CD8-positive, alpha-beta memory T cell (primary cell): Measurements from ENCODE around the gene FXYD3. TPM values are rescaled to one million over a fixed set of nuclear protein-coding genes. Genes with fewer than 3 reads are reported as not detected.

Source experiments
- CTCF ChIA-PET: fragments of 350-600 bp; sonication (Branson Sonifier 250); formaldehyde crosslinking; loops from one replicate; lab custom pipeline; 2021; ENCODE audit warnings: antibody characterized with exemption; lab: Charles Lee
- POLR2A ChIA-PET: fragments of 350-600 bp; sonication (Branson Sonifier 250); formaldehyde crosslinking; loops from one replicate; lab custom pipeline; 2021; ENCODE audit warnings: antibody characterized with exemption; lab: Charles Lee
- DNase-seq, 5 donors: peaks; one replicate each; pipeline versions ENCODE4 v3.0.0 to v3.0.0-alpha.2; 2020 to 2022; ENCODE audit warnings: mixed read lengths in 1 of 5
- H3K27ac ChIP-seq: one replicate; pipeline ENCODE4 v1.7.0; 2013; ENCODE audit warnings: low read depth, mild to moderate bottlenecking, low read length, moderate library complexity
- H3K27me3 ChIP-seq: 2 replicates; pipeline ENCODE4 v1.7.0; 2013; ENCODE audit warnings: low read length, mild to moderate bottlenecking; ENCODE audit not compliant: insufficient read depth, poor library complexity, severe bottlenecking
- H3K36me3 ChIP-seq: 2 replicates; pipeline ENCODE4 v1.7.0; 2013; ENCODE audit warnings: mild to moderate bottlenecking, low read length, moderate library complexity; ENCODE audit not compliant: insufficient read depth
- H3K4me1 ChIP-seq: 2 replicates; pipeline ENCODE4 v1.7.0; 2013; ENCODE audit warnings: mild to moderate bottlenecking, low read length, moderate library complexity; ENCODE audit not compliant: insufficient read depth
- H3K4me3 ChIP-seq: 2 replicates; pipeline ENCODE4 v1.7.0; 2013; ENCODE audit warnings: mild to moderate bottlenecking, low read length
- H3K9me3 ChIP-seq: 2 replicates; pipeline ENCODE4 v1.7.0; 2013; ENCODE audit warnings: mild to moderate bottlenecking, low read length
- H3K27ac Mint-ChIP-seq, 8 donors: one replicate each; pipeline ENCODE4 v1.8.0; 2020 to 2021; ENCODE audit warnings: mixed read lengths in 8 of 8, mild to moderate bottlenecking in 6 of 8, inconsistent platforms in 3 of 8, moderate library complexity in 3 of 8
- H3K27me3 Mint-ChIP-seq, 2 donors: one replicate each; pipeline ENCODE4 v1.8.0; 2020 to 2021; ENCODE audit warnings: mixed read lengths in 2 of 2, mild to moderate bottlenecking in 1 of 2, moderate library complexity in 1 of 2
- H3K36me3 Mint-ChIP-seq, 3 donors: one replicate each; pipeline ENCODE4 v1.8.0; 2020 to 2021; ENCODE audit warnings: mixed read lengths in 3 of 3, inconsistent platforms in 1 of 3, mild to moderate bottlenecking in 1 of 3
- H3K4me1 Mint-ChIP-seq, 3 donors: one replicate each; pipeline ENCODE4 v1.8.0; 2020 to 2021; ENCODE audit warnings: mixed read lengths in 3 of 3, inconsistent platforms in 1 of 3, mild to moderate bottlenecking in 1 of 3
- H3K4me3 Mint-ChIP-seq, 7 donors: one replicate each; pipeline ENCODE4 v1.8.0; 2020 to 2021; ENCODE audit warnings: mixed read lengths in 7 of 7, mild to moderate bottlenecking in 6 of 7, moderate library complexity in 4 of 7, inconsistent platforms in 2 of 7
- H3K9me3 Mint-ChIP-seq, 5 donors: one replicate each; pipeline ENCODE4 v1.8.0; 2020 to 2022; ENCODE audit warnings: mixed read lengths in 5 of 5, mild to moderate bottlenecking in 3 of 5, moderate library complexity in 2 of 5, inconsistent platforms in 1 of 5
- polyA plus RNA-seq: library from polyadenylated mRNA; unstranded; fragments of 300-500 nt; fragmentation: Illumina TruSeq; gene quantifications from one replicate; pipeline ENCODE4 v1.2.3, GENCODE V29; 2021
- total RNA-seq, 2 experiments: library from RNA; stranded (reverse); gene quantifications; one replicate each; pipeline ENCODE4 v1.2.3, GENCODE V29; 2021

FXYD3 gene
- total and polyA plus RNA-seq, 3 experiments from 2014 or later, result not detected

- Histone ChIP-seq H3K27me3 (no peaks in the 10 kb centered on the region), H3K36me3 (no peaks in the 10 kb centered on the region), H3K4me3 (no peak overlapping the region), H3K4me1 (peaks cover 22% of the 10 kb centered on the region), H3K9me3 (no peaks in the 10 kb centered on the region), H3K27ac (no peak overlapping the region)
- ChIA-PET CTCF (no interaction called here), POLR2A (no interaction called here)
- peaks cover 17 to 26% (median 22%) of the 10 kb centered on the region in 3 donors for H3K4me1 Mint-ChIP-seq
- DNase-seq, result no peak
- no peaks in the 10 kb centered on the region for H3K36me3 Mint-ChIP-seq
- H3K9me3 Mint-ChIP-seq, result no peaks in the 10 kb centered on the region
- H3K4me3 Mint-ChIP-seq, result no peak overlapping the region
- H3K27me3 Mint-ChIP-seq, result peaks cover 9 to 12% of the 10 kb centered on the region in 2 donors
- no peak overlapping the region for H3K27ac Mint-ChIP-seq
These were observed 27.3 kb upstream of the FXYD3 start for GRCh38 chr19:35088131-35088913.

- Mint-ChIP-seq H3K9me3 (no peaks in the 10 kb centered on the region), H3K27me3 (peaks cover 9 to 12% of the 10 kb centered on the region in 2 donors), H3K4me3 (peak overlapping the region in 1 of 7 donors; percentile 51), H3K27ac (no peak overlapping the region), H3K36me3 (no peaks in the 10 kb centered on the region), H3K4me1 (peaks cover 17 to 23% (median 22%) of the 10 kb centered on the region in 3 donors)
- Histone ChIP-seq H3K27me3 (no peaks in the 10 kb centered on the region), H3K27ac (no peak overlapping the region), H3K36me3 (no peaks in the 10 kb centered on the region), H3K4me3 (no peak overlapping the region), H3K9me3 (no peaks in the 10 kb centered on the region), H3K4me1 (peaks cover 22% of the 10 kb centered on the region)
- ChIA-PET CTCF (interaction anchor here (1.1 to 2.3 kb wide), 3 partner anchors 11 to 47 kb away, joined by 4 to 10 read pairs (median 5); no protein-coding TSS in a partner anchor), POLR2A (no interaction called here)
- DNase-seq, result no peak
These were observed 26.1 kb upstream of the FXYD3 start for GRCh38 chr19:35089554-35089953.

GRCh38 chr19:35090160-35090505 is 25.5 kb upstream of the FXYD3 start:
- H3K27me3 ChIP-seq, result no peaks in the 10 kb centered on the region
- H3K27me3 Mint-ChIP-seq, result peaks cover 7 to 12% of the 10 kb centered on the region in 2 donors
- ChIA-PET CTCF (interaction anchor here (1.1 to 2.3 kb wide), 3 partner anchors 10 to 48 kb away, joined by 4 to 10 read pairs (median 5); no protein-coding TSS in a partner anchor), POLR2A (no interaction called here)
- no peak overlapping the region for H3K4me3 ChIP-seq
- H3K27ac Mint-ChIP-seq, result peak overlapping the region in 2 of 8 donors; percentile 27 to 45
- H3K36me3 Mint-ChIP-seq, result no peaks in the 10 kb centered on the region
- no peak overlapping the region for H3K27ac ChIP-seq
- peaks cover 22% of the 10 kb centered on the region for H3K4me1 ChIP-seq
- no peak for DNase-seq
- peak overlapping the region in 1 of 7 donors; percentile 27 for H3K4me3 Mint-ChIP-seq
- H3K4me1 Mint-ChIP-seq, result peaks cover 17 to 23% (median 22%) of the 10 kb centered on the region in 3 donors
- no peaks in the 10 kb centered on the region for H3K36me3 ChIP-seq
- H3K9me3 ChIP-seq, result no peaks in the 10 kb centered on the region
- no peaks in the 10 kb centered on the region for H3K9me3 Mint-ChIP-seq

GRCh38 chr19:35090506-35091214 is 25.0 kb upstream of the FXYD3 start:
- Histone ChIP-seq H3K4me3 (no peak overlapping the region), H3K9me3 (no peaks in the 10 kb centered on the region), H3K36me3 (no peaks in the 10 kb centered on the region), H3K4me1 (peaks cover 18% of the 10 kb centered on the region), H3K27me3 (no peaks in the 10 kb centered on the region), H3K27ac (no peak overlapping the region)
- DNase-seq, result peak in 3 of 5 donors; percentile 19 to 40 (median 26)
- no peaks in the 10 kb centered on the region for H3K36me3 Mint-ChIP-seq
- no peak overlapping the region for H3K4me3 Mint-ChIP-seq
- peaks cover 14 to 19% (median 18%) of the 10 kb centered on the region in 3 donors for H3K4me1 Mint-ChIP-seq
- ChIA-PET CTCF (interaction anchor here (1.1 to 2.3 kb wide), 3 partner anchors 10 to 48 kb away, joined by 4 to 10 read pairs (median 5); no protein-coding TSS in a partner anchor), POLR2A (no interaction called here)
- peak overlapping the region in 2 of 8 donors; percentile 27 to 45 for H3K27ac Mint-ChIP-seq
- no peaks in the 10 kb centered on the region for H3K9me3 Mint-ChIP-seq
- H3K27me3 Mint-ChIP-seq, result peaks cover 7 to 12% of the 10 kb centered on the region in 2 donors

- Histone ChIP-seq H3K36me3 (no peaks in the 10 kb centered on the region), H3K9me3 (no peaks in the 10 kb centered on the region), H3K27me3 (no peaks in the 10 kb centered on the region), H3K4me3 (no peak overlapping the region), H3K4me1 (peaks cover 7% of the 10 kb centered on the region), H3K27ac (no peak overlapping the region)
- ChIA-PET CTCF (no interaction called here), POLR2A (no interaction called here)
- no peak overlapping the region for H3K4me3 Mint-ChIP-seq
- H3K36me3 Mint-ChIP-seq, result no peaks in the 10 kb centered on the region
- H3K4me1 Mint-ChIP-seq, result peaks cover 4 to 6% (median 6%) of the 10 kb centered on the region in 3 donors
- no peaks in the 10 kb centered on the region for H3K9me3 Mint-ChIP-seq
- H3K27me3 Mint-ChIP-seq, result peaks cover 7 to 12% of the 10 kb centered on the region in 2 donors
- no peak for DNase-seq
- no peak overlapping the region for H3K27ac Mint-ChIP-seq
These were observed 22.2 kb upstream of the FXYD3 start for GRCh38 chr19:35093430-35093829.

GRCh38 chr19:35093941-35094647 is 21.5 kb upstream of the FXYD3 start:
- Mint-ChIP-seq H3K4me1 (peaks cover 4 to 6% (median 6%) of the 10 kb centered on the region in 3 donors), H3K4me3 (no peak overlapping the region), H3K27me3 (peaks cover 7 to 12% of the 10 kb centered on the region in 2 donors), H3K27ac (peak overlapping the region in 3 of 8 donors; percentile 10 to 66 (median 27)), H3K9me3 (no peaks in the 10 kb centered on the region), H3K36me3 (no peaks in the 10 kb centered on the region)
- no peak overlapping the region for H3K4me3 ChIP-seq
- DNase-seq, result no peak
- CTCF ChIA-PET, result no interaction called here
- POLR2A ChIA-PET, result no interaction called here
- no peaks in the 10 kb centered on the region for H3K9me3 ChIP-seq
- H3K36me3 ChIP-seq, result no peaks in the 10 kb centered on the region
- H3K27me3 ChIP-seq, result no peaks in the 10 kb centered on the region
- peaks cover 7% of the 10 kb centered on the region for H3K4me1 ChIP-seq
- H3K27ac ChIP-seq, result no peak overlapping the region

- H3K27me3 ChIP-seq, result no peaks in the 10 kb centered on the region
- peaks cover 4 to 6% (median 6%) of the 10 kb centered on the region in 3 donors for H3K4me1 Mint-ChIP-seq
- no peak for DNase-seq
- peaks cover 7% of the 10 kb centered on the region for H3K4me1 ChIP-seq
- H3K4me3 Mint-ChIP-seq, result no peak overlapping the region
- H3K9me3 Mint-ChIP-seq, result no peaks in the 10 kb centered on the region
- ChIA-PET CTCF (no interaction called here), POLR2A (no interaction called here)
- no peaks in the 10 kb centered on the region for H3K36me3 ChIP-seq
- no peaks in the 10 kb centered on the region for H3K9me3 ChIP-seq
- H3K36me3 Mint-ChIP-seq, result no peaks in the 10 kb centered on the region
- H3K4me3 ChIP-seq, result no peak overlapping the region
- peak overlapping the region in 1 of 8 donors; percentile 66 for H3K27ac Mint-ChIP-seq
- peaks cover 2 to 9% of the 10 kb centered on the region in 2 donors for H3K27me3 Mint-ChIP-seq
- H3K27ac ChIP-seq, result no peak overlapping the region
These were observed 21.0 kb upstream of the FXYD3 start for GRCh38 chr19:35094656-35095055.
